Measurements from ENCODE around the gene NOM1.

NOM1 gene

GRCh38 chr7:157009170-157009777 lies 59.8 kb downstream of the NOM1 start:
- no peak overlapping the region for H3K9ac ChIP-seq (ENCODE audit: low read length in 5 of 5)
- peak overlapping the region in 2 of 5 donors; percentile 26 to 49 for H3K4me3 ChIP-seq (ENCODE audit: low read depth in 1 of 5, low read length in 5 of 5)
- no peaks in the 10 kb centered on the region for H3K36me3 ChIP-seq (ENCODE audit: control insufficient read depth in 5 of 5, insufficient read depth in 5 of 5, low read length in 5 of 5)
- no peak overlapping the region for H3K27ac ChIP-seq (ENCODE audit: low read depth, low read length)
- peaks cover 65 to 84% (median 78%) of the 10 kb centered on the region in 5 donors for H3K27me3 ChIP-seq (ENCODE audit: control insufficient read depth in 5 of 5, insufficient read depth in 4 of 5, low read length in 5 of 5)
- H3K4me1 ChIP-seq (ENCODE audit: control insufficient read depth in 5 of 5, insufficient read depth in 5 of 5, low read length in 5 of 5): peaks cover 0 to 34% (median 21%) of the 10 kb centered on the region in 5 donors
- H3K9me3 ChIP-seq (ENCODE audit: control insufficient read depth in 5 of 5, low read length in 5 of 5): no peaks in the 10 kb centered on the region

GRCh38 chr7:157009778-157010587 lies 60.5 kb downstream of the NOM1 start:
- Histone ChIP-seq H3K4me1 (ENCODE audit: control insufficient read depth in 5 of 5, insufficient read depth in 5 of 5, low read length in 5 of 5) (peaks cover 0 to 28% (median 17%) of the 10 kb centered on the region in 5 donors), H3K27ac (ENCODE audit: low read depth, low read length) (no peak overlapping the region), H3K27me3 (ENCODE audit: control insufficient read depth in 5 of 5, insufficient read depth in 4 of 5, low read length in 5 of 5) (peaks cover 65 to 84% (median 77%) of the 10 kb centered on the region in 5 donors), H3K9ac (ENCODE audit: low read length in 5 of 5) (no peak overlapping the region), H3K36me3 (ENCODE audit: control insufficient read depth in 5 of 5, insufficient read depth in 5 of 5, low read length in 5 of 5) (no peaks in the 10 kb centered on the region), H3K9me3 (ENCODE audit: control insufficient read depth in 5 of 5, low read length in 5 of 5) (no peaks in the 10 kb centered on the region), H3K4me3 (ENCODE audit: low read depth in 1 of 5, low read length in 5 of 5) (peak overlapping the region in 4 of 5 donors; percentile 42 to 67 (median 54))

GRCh38 chr7:157010588-157011332 lies 61.2 kb downstream of the NOM1 start, which contains the start of gene MNX1:
Gene MNX1 (minus strand): TSS chr7:157010663. CDS start chr7:157010350, 313 bp downstream.
- Histone ChIP-seq H3K9ac (ENCODE audit: low read length in 5 of 5) (no peak within 1 kb of the TSS), H3K9me3 (ENCODE audit: control insufficient read depth in 5 of 5, low read length in 5 of 5) (no peaks in the 10 kb centered on the region), H3K27ac (ENCODE audit: low read depth, low read length) (no peak within 1 kb of the TSS), H3K4me1 (ENCODE audit: control insufficient read depth in 5 of 5, insufficient read depth in 5 of 5, low read length in 5 of 5) (peaks cover 0 to 24% (median 16%) of the 10 kb centered on the region in 5 donors), H3K4me3 (ENCODE audit: low read depth in 1 of 5, low read length in 5 of 5) (peak within 1 kb of the TSS in 4 of 5 donors; percentile 42 to 67 (median 54)), H3K27me3 (ENCODE audit: control insufficient read depth in 5 of 5, insufficient read depth in 4 of 5, low read length in 5 of 5) (peaks cover 71 to 86% (median 83%) of the 10 kb centered on the region in 5 donors), H3K36me3 (ENCODE audit: control insufficient read depth in 5 of 5, insufficient read depth in 5 of 5, low read length in 5 of 5) (no peaks in the 10 kb centered on the region)

GRCh38 chr7:157011333-157012112 lies 62.0 kb downstream of the NOM1 start:
- no peaks in the 10 kb centered on the region for H3K36me3 ChIP-seq (ENCODE audit: control insufficient read depth in 5 of 5, insufficient read depth in 5 of 5, low read length in 5 of 5)
- H3K27me3 ChIP-seq (ENCODE audit: control insufficient read depth in 5 of 5, insufficient read depth in 4 of 5, low read length in 5 of 5): peaks cover 72 to 86% (median 83%) of the 10 kb centered on the region in 5 donors
- H3K4me3 ChIP-seq (ENCODE audit: low read depth in 1 of 5, low read length in 5 of 5): peak overlapping the region in 3 of 5 donors; percentile 4 to 67 (median 62)
- no peaks in the 10 kb centered on the region for H3K9me3 ChIP-seq (ENCODE audit: control insufficient read depth in 5 of 5, low read length in 5 of 5)
- H3K9ac ChIP-seq (ENCODE audit: low read length in 5 of 5): no peak overlapping the region
- H3K27ac ChIP-seq (ENCODE audit: low read depth, low read length): no peak overlapping the region
- peaks cover 0 to 24% (median 16%) of the 10 kb centered on the region in 5 donors for H3K4me1 ChIP-seq (ENCODE audit: control insufficient read depth in 5 of 5, insufficient read depth in 5 of 5, low read length in 5 of 5)

- no peak overlapping the region for H3K4me3 ChIP-seq (ENCODE audit: low read depth in 1 of 5, low read length in 5 of 5)
- no peaks in the 10 kb centered on the region for H3K36me3 ChIP-seq (ENCODE audit: control insufficient read depth in 5 of 5, insufficient read depth in 5 of 5, low read length in 5 of 5)
- no peaks in the 10 kb centered on the region for H3K9me3 ChIP-seq (ENCODE audit: control insufficient read depth in 5 of 5, low read length in 5 of 5)
- H3K27ac ChIP-seq (ENCODE audit: low read depth, low read length): no peak overlapping the region
- H3K4me1 ChIP-seq (ENCODE audit: control insufficient read depth in 5 of 5, insufficient read depth in 5 of 5, low read length in 5 of 5): peaks cover 0 to 24% (median 16%) of the 10 kb centered on the region in 5 donors
- H3K27me3 ChIP-seq (ENCODE audit: control insufficient read depth in 5 of 5, insufficient read depth in 4 of 5, low read length in 5 of 5): peaks cover 76 to 86% (median 83%) of the 10 kb centered on the region in 5 donors
- no peak overlapping the region for H3K9ac ChIP-seq (ENCODE audit: low read length in 5 of 5)
Measured at GRCh38 chr7:157012113-157012547, 62.6 kb downstream of the NOM1 start.

GRCh38 chr7:157013101-157013500 lies 63.6 kb downstream of the NOM1 start:
- Histone ChIP-seq H3K36me3 (ENCODE audit: control insufficient read depth in 5 of 5, insufficient read depth in 5 of 5, low read length in 5 of 5) (no peaks in the 10 kb centered on the region), H3K4me3 (ENCODE audit: low read depth in 1 of 5, low read length in 5 of 5) (no peak overlapping the region), H3K9me3 (ENCODE audit: control insufficient read depth in 5 of 5, low read length in 5 of 5) (no peaks in the 10 kb centered on the region)

GRCh38 chr7:157013602-157014549 lies 64.4 kb downstream of the NOM1 start:
- Histone ChIP-seq H3K36me3 (ENCODE audit: control insufficient read depth in 5 of 5, insufficient read depth in 5 of 5, low read length in 5 of 5) (no peaks in the 10 kb centered on the region), H3K4me3 (ENCODE audit: low read depth in 1 of 5, low read length in 5 of 5) (no peak overlapping the region), H3K4me1 (ENCODE audit: control insufficient read depth in 5 of 5, insufficient read depth in 5 of 5, low read length in 5 of 5) (peaks cover 0 to 32% (median 26%) of the 10 kb centered on the region in 5 donors), H3K9ac (ENCODE audit: low read length in 5 of 5) (no peak overlapping the region), H3K27ac (ENCODE audit: low read depth, low read length) (no peak overlapping the region), H3K27me3 (ENCODE audit: control insufficient read depth in 5 of 5, insufficient read depth in 4 of 5, low read length in 5 of 5) (peaks cover 72 to 86% (median 84%) of the 10 kb centered on the region in 5 donors), H3K9me3 (ENCODE audit: control insufficient read depth in 5 of 5, low read length in 5 of 5) (no peaks in the 10 kb centered on the region)

More at GRCh38 chr7:157013101-157013500, 63.6 kb downstream of the NOM1 start:
- Histone ChIP-seq H3K9ac (ENCODE audit: low read length in 5 of 5) (no peak overlapping the region), H3K4me1 (ENCODE audit: control insufficient read depth in 5 of 5, insufficient read depth in 5 of 5, low read length in 5 of 5) (peaks cover 0 to 27% (median 19%) of the 10 kb centered on the region in 5 donors), H3K27me3 (ENCODE audit: control insufficient read depth in 5 of 5, insufficient read depth in 4 of 5, low read length in 5 of 5) (peaks cover 76 to 86% (median 84%) of the 10 kb centered on the region in 5 donors), H3K27ac (ENCODE audit: low read depth, low read length) (no peak overlapping the region)

- H3K4me1 ChIP-seq (ENCODE audit: control insufficient read depth in 5 of 5, insufficient read depth in 5 of 5, low read length in 5 of 5): peaks cover 0 to 32% (median 27%) of the 10 kb centered on the region in 5 donors
- H3K9me3 ChIP-seq (ENCODE audit: control insufficient read depth in 5 of 5, low read length in 5 of 5): no peaks in the 10 kb centered on the region
- peaks cover 73 to 89% (median 86%) of the 10 kb centered on the region in 5 donors for H3K27me3 ChIP-seq (ENCODE audit: control insufficient read depth in 5 of 5, insufficient read depth in 4 of 5, low read length in 5 of 5)
- no peak overlapping the region for H3K27ac ChIP-seq (ENCODE audit: low read depth, low read length)
- no peak overlapping the region for H3K9ac ChIP-seq (ENCODE audit: low read length in 5 of 5)
- H3K4me3 ChIP-seq (ENCODE audit: low read depth in 1 of 5, low read length in 5 of 5): no peak overlapping the region
- no peaks in the 10 kb centered on the region for H3K36me3 ChIP-seq (ENCODE audit: control insufficient read depth in 5 of 5, insufficient read depth in 5 of 5, low read length in 5 of 5)
Measured at GRCh38 chr7:157014635-157015555, 65.4 kb downstream of the NOM1 start.

All from subcutaneous abdominal adipose tissue (tissue), 5 donors.